Activated B cell treated with CpG ODN at 0.5 μM for 24 hours (primary cell): ENCODE measurements around the gene DLG4. TPM values are rescaled to one million over a fixed set of nuclear protein-coding genes. Genes with fewer than 3 reads are reported as not detected.

Experiments used
- ATAC-seq: fragments of 200-7000 bp; cut with Tn5 transposase; one replicate; pipeline ENCODE4 v1.10.0; 2021; ENCODE audit warnings: low read depth, mild to moderate bottlenecking, moderate library complexity
- CTCF ChIA-PET: fragments of 350-600 bp; sonication (Branson Sonifier 250); formaldehyde crosslinking; loops from one replicate; lab custom pipeline; 2021; ENCODE audit warnings: antibody characterized with exemption; lab: Charles Lee
- POLR2A ChIA-PET: fragments of 350-600 bp; sonication (Branson Sonifier 250); formaldehyde crosslinking; loops from one replicate; lab custom pipeline; 2021; ENCODE audit warnings: antibody characterized with exemption; lab: Charles Lee
- DNase-seq: peaks from one replicate; pipeline ENCODE4 v3.0.0; 2022
- H3K27ac Mint-ChIP-seq: one replicate; pipeline ENCODE4 v1.8.0; 2020; ENCODE audit warnings: mixed read lengths
- H3K27me3 Mint-ChIP-seq: one replicate; pipeline ENCODE4 v1.8.0; 2021; ENCODE audit warnings: mixed read lengths
- H3K36me3 Mint-ChIP-seq: one replicate; pipeline ENCODE4 v1.8.0; 2021; ENCODE audit warnings: low read depth, mixed read lengths
- H3K4me1 Mint-ChIP-seq: one replicate; pipeline ENCODE4 v1.8.0; 2021; ENCODE audit warnings: mixed read lengths
- H3K4me3 Mint-ChIP-seq: one replicate; pipeline ENCODE4 v1.8.0; 2020; ENCODE audit warnings: mild to moderate bottlenecking, mixed read lengths
- H3K9me3 Mint-ChIP-seq: one replicate; pipeline ENCODE4 v1.8.0; 2020; ENCODE audit warnings: mixed read lengths
- intact Hi-C: fragments of 100-400 bp; cut with micrococcal nuclease; formaldehyde crosslinking; loops from one replicate; pipeline ENCODE4 v1.15.1; 2024
- total RNA-seq: library from RNA; stranded (reverse); gene quantifications from 2 replicates; pipeline ENCODE4 v1.2.3, GENCODE V29; 2022
- TF ChIP-seq, protein P1 (sequence below): fragments of 200-600 bp; IDR thresholded peaks from one replicate; pipeline ENCODE4 v1.8.0; 2022; ENCODE audit warnings: antibody characterized with exemption, mild to moderate bottlenecking

DLG4 gene
- total RNA-seq, 1 donor from 2014 or later: 3.9 TPM

DNA sequence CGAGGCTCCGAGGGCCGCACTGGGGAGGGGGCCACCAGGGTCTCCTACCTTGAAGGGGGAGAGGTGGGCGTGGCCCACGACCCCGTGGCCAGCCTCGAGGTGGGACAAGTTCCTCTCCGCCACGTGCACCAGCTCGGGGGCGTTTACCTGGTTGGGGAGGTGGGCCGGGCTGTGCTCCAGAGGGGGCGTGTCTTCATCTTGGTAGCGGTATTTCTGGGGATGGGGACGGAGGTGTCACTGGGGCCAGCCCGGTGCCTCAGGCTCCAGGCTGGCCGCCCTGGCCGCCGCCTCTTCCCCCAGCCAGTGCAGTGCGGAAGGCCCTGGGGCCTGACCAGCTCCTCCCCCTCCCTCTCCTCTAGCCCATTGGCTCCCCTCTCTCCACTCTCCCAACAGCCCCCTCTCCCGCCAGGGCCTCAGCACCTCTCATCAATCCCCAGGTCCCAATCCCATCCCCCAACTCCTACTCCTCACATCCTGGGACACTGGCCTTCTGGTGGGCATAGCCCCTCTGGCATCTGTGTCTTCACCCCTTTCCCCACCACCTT lies 11.5 kb downstream of the DLG4 start:
- H3K9me3 Mint-ChIP-seq: no peaks in the 10 kb centered on the region
- ChIA-PET CTCF (no interaction called here), POLR2A (interaction anchor here (0.5 to 1.0 kb wide), 3 partner anchors 11 to 34 kb away, joined by 3 to 12 read pairs (median 4); partner anchors contain the start of genes ACADVL, DLG4 and GABARAP)
- no peaks in the 10 kb centered on the region for H3K27me3 Mint-ChIP-seq
- no peak overlapping the region for H3K27ac Mint-ChIP-seq
- intact Hi-C loops: no loop called here
- TF ChIP-seq, protein P1, sequence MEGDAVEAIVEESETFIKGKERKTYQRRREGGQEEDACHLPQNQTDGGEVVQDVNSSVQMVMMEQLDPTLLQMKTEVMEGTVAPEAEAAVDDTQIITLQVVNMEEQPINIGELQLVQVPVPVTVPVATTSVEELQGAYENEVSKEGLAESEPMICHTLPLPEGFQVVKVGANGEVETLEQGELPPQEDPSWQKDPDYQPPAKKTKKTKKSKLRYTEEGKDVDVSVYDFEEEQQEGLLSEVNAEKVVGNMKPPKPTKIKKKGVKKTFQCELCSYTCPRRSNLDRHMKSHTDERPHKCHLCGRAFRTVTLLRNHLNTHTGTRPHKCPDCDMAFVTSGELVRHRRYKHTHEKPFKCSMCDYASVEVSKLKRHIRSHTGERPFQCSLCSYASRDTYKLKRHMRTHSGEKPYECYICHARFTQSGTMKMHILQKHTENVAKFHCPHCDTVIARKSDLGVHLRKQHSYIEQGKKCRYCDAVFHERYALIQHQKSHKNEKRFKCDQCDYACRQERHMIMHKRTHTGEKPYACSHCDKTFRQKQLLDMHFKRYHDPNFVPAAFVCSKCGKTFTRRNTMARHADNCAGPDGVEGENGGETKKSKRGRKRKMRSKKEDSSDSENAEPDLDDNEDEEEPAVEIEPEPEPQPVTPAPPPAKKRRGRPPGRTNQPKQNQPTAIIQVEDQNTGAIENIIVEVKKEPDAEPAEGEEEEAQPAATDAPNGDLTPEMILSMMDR: no peak
- H3K4me1 Mint-ChIP-seq: peaks cover 30% of the 10 kb centered on the region
- DNase-seq (no peak), ATAC-seq (no peak)
- H3K4me3 Mint-ChIP-seq: no peak overlapping the region
- H3K36me3 Mint-ChIP-seq: peaks cover 2% of the 10 kb centered on the region

DNA sequence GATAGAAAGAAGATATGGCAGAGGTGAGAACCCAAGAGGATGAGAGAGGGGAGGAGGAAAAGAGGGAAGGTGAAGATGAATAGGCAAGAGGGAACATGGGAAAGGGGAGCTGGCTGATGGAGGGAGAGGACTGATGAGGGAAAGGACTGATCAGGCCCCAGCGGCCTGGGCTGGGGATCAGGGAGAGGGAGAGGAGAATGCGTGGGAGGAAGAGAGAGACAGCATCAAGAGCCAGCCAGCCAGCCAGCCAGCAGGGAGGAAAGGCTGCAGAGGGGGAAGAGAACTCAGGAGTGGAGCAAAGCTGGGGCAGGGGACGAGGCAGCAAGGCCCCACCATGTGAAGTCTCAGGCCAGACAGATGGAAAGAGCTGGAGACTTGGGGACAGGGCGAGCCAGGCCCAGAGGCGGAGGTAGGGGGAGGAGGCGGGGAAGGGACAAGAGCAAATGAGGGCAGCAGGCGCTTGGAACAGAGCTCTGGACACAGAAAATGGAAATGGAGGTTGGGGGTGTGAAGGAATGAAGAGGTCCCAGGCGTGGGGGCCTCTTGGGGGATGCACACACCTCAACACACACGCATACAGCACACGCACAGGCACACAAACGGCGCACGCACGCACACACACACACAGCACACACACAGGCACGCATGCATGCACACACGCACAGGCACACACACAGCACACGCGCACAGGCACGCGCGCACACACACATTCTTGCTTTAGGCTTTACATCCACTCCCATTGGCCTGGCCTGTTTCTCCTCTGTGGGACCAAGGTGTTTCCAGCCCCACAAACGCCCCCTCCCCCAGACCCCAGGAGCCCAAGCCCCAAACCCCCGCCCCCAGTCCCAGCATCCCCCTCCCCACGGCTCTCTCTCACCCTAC lies 12.3 kb downstream of the DLG4 start:
- TF ChIP-seq, protein P1: no peak
- H3K4me3 Mint-ChIP-seq: no peak overlapping the region
- no peaks in the 10 kb centered on the region for H3K27me3 Mint-ChIP-seq
- H3K36me3 Mint-ChIP-seq: peaks cover 2% of the 10 kb centered on the region
- DNase-seq (no peak), ATAC-seq (no peak)
- H3K27ac Mint-ChIP-seq: peak overlapping the region; percentile 15
- ChIA-PET POLR2A (interaction anchor here (0.6 kb wide), 1 partner anchor 35 kb away, joined by 12 read pairs; the partner anchor contains the start of gene GABARAP), CTCF (no interaction called here)
- peaks cover 30% of the 10 kb centered on the region for H3K4me1 Mint-ChIP-seq
- H3K9me3 Mint-ChIP-seq: no peaks in the 10 kb centered on the region
- intact Hi-C loops: no loop called here

DNA sequence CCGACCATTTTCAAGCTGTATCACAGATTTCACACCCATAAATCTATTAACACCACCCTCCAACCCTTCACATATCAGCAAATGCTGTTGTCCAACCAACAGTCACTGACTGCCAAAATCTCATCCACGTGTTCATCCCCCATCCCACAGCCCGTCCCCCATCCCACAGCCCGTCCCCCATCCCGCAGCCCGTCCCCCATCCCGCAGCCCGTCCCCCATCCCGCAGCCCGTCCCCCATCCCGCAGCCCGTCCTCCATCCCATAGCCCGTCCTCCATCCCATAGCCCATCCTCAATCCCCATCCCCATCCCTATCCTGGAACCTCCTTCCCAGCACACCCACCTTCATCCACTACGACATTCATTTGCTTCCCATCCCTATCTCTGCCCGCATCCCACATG lies 14.1 kb downstream of the DLG4 start:
- CTCF ChIA-PET: no interaction called here
- DNase-seq: no peak
- H3K9me3 Mint-ChIP-seq: no peaks in the 10 kb centered on the region
- peak overlapping the region; percentile 94 for H3K27ac Mint-ChIP-seq
- intact Hi-C loops: loop anchor here (1.0 to 2.0 kb wide), 10 partner anchors 9 to 639 kb away; partner anchors contain the start of genes ACADVL, DLG4, DVL2 and EIF5A
- no peak for ATAC-seq
- H3K36me3 Mint-ChIP-seq: peaks cover 2% of the 10 kb centered on the region
- POLR2A ChIA-PET: interaction anchor here (0.7 to 2.2 kb wide), 6 partner anchors 9 to 482 kb away, joined by 3 to 8 read pairs (median 4); partner anchors contain the start of genes ACADVL, DLG4, DVL2 and GABARAP
- H3K4me3 Mint-ChIP-seq: peak overlapping the region; percentile 87
- no peaks in the 10 kb centered on the region for H3K27me3 Mint-ChIP-seq
- peaks cover 30% of the 10 kb centered on the region for H3K4me1 Mint-ChIP-seq
- TF ChIP-seq, protein P1: no peak

DNA sequence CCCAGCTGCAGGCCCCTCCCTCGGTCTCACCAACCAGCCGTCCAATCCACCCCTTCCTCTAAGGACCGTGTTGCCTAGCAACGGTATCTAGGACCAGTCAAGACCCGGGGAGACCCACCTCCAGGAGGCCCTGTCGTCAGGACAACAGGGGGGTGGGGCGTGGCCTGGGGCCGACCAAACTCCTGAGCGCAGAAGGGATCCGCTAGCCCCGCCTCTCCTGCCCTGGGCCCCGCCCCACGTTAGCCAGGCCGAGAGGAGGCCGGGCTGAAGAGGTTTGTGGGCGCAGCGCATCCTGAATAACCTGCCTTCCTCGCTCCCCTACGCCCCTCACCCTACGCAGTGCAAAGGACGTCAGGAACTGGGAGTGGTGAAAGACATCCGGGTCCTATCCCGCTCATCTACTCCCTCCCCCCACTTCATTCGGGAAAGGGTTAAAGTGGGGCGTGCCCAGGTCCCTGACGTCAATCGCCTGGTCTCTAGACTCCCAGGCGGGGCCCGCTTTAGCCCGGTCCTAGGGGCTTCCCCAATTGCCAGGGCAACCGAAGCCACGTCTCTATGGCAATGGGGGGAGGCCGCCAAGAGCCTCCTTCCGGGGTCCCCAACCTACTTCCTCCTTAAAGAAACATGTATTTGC lies 14.7 kb downstream of the DLG4 start:
- Mint-ChIP-seq H3K27me3 (no peaks in the 10 kb centered on the region), H3K36me3 (peaks cover 2% of the 10 kb centered on the region), H3K27ac (peak overlapping the region; percentile 94), H3K9me3 (no peaks in the 10 kb centered on the region), H3K4me1 (peaks cover 30% of the 10 kb centered on the region), H3K4me3 (peak overlapping the region; percentile 87)
- TF ChIP-seq, protein P1: no peak
- ChIA-PET CTCF (no interaction called here), POLR2A (interaction anchor here (0.7 to 2.2 kb wide), 9 partner anchors 9 to 482 kb away, joined by 3 to 13 read pairs (median 4); partner anchors contain the start of genes ACADVL, DLG4, DVL2 and GABARAP)
- DNase-seq: peak; percentile 95
- intact Hi-C loops: loop anchor here (1.0 to 2.0 kb wide), 10 partner anchors 9 to 639 kb away; partner anchors contain the start of genes ACADVL, DLG4, DVL2 and EIF5A
- peak; percentile 88 for ATAC-seq
